Astrocyte (in vitro differentiated cells and primary cell): ENCODE results near the gene FRMD5. TPM values are rescaled to one million over a fixed set of nuclear protein-coding genes. Genes with fewer than 3 reads are reported as not detected.
"Not testable (repeated sequence)": the region's sequence is repeated elsewhere in the genome, so short reads cannot be mapped to it uniquely, and the experiment has no call there.

Source experiments
- DNase-seq: peaks from one replicate; pipeline ENCODE4 v3.0.0-alpha.2; 2010; ENCODE audit warnings: low read depth
- FAIRE-seq: peaks from 2 replicates; lab custom pipeline; 2011; peaks lifted over from hg19 to GRCh38; lab: Jason Lieb, UNC
- H2AFZ ChIP-seq: 2 replicates; pipeline ENCODE4 v1.6.0; 2012; ENCODE audit warnings: low read depth, low read length, inconsistent platforms
- H3K27ac ChIP-seq: 2 replicates; pipeline ENCODE4 v1.5.1; 2011; ENCODE audit warnings: low read depth, low read length, inconsistent platforms
- H3K27me3 ChIP-seq: 2 replicates; pipeline ENCODE4 v1.6.0; 2011; ENCODE audit warnings: low read length, inconsistent platforms; ENCODE audit not compliant: insufficient read depth
- H3K36me3 ChIP-seq: 2 replicates; pipeline ENCODE4 v1.5.1; 2011; ENCODE audit warnings: low read length, inconsistent platforms; ENCODE audit not compliant: insufficient read depth
- H3K4me1 ChIP-seq: 2 replicates; pipeline ENCODE4 v1.5.1; 2011; ENCODE audit warnings: low read length, inconsistent platforms; ENCODE audit not compliant: insufficient read depth
- H3K4me2 ChIP-seq: 2 replicates; pipeline ENCODE4 v1.6.0; 2012; ENCODE audit warnings: low read length, inconsistent platforms
- H3K4me3 ChIP-seq: 2 replicates; pipeline ENCODE4 v1.5.1; 2011; ENCODE audit warnings: low read depth, mild to moderate bottlenecking, low read length, inconsistent platforms; ENCODE audit not compliant: insufficient read depth
- H3K79me2 ChIP-seq: 2 replicates; pipeline ENCODE4 v1.6.0; 2012; ENCODE audit warnings: mild to moderate bottlenecking, low read length, inconsistent platforms; ENCODE audit not compliant: insufficient read depth
- H3K9ac ChIP-seq: 2 replicates; pipeline ENCODE4 v1.6.0; 2012; ENCODE audit warnings: mild to moderate bottlenecking, low read length, inconsistent platforms
- H3K9me3 ChIP-seq: 2 replicates; pipeline ENCODE4 v1.5.1; 2012; ENCODE audit warnings: low read depth, mild to moderate bottlenecking, low read length, inconsistent platforms; ENCODE audit not compliant: insufficient read depth
- H4K20me1 ChIP-seq: 2 replicates; pipeline ENCODE4 v1.6.0; 2012; ENCODE audit warnings: low read length, inconsistent platforms; ENCODE audit not compliant: insufficient read depth
- H3K27ac Mint-ChIP-seq: one replicate; pipeline ENCODE4 v1.8.0; 2021; ENCODE audit warnings: mild to moderate bottlenecking, mixed read lengths; ENCODE audit not compliant: unreplicated experiment
- H3K27me3 Mint-ChIP-seq: one replicate; pipeline ENCODE4 v1.8.0; 2021; ENCODE audit warnings: low read depth, mixed read lengths; ENCODE audit not compliant: unreplicated experiment
- H3K36me3 Mint-ChIP-seq: one replicate; pipeline ENCODE4 v1.8.0; 2021; ENCODE audit warnings: low read depth, mixed read lengths; ENCODE audit not compliant: unreplicated experiment
- H3K4me1 Mint-ChIP-seq: one replicate; pipeline ENCODE4 v1.8.0; 2021; ENCODE audit warnings: low read depth, mixed read lengths; ENCODE audit not compliant: unreplicated experiment
- H3K4me3 Mint-ChIP-seq: one replicate; pipeline ENCODE4 v1.8.0; 2021; ENCODE audit warnings: mild to moderate bottlenecking, moderate library complexity, mixed read lengths; ENCODE audit not compliant: unreplicated experiment
- H3K9me3 Mint-ChIP-seq: one replicate; pipeline ENCODE4 v1.8.0; 2021; ENCODE audit warnings: mild to moderate bottlenecking, mixed read lengths; ENCODE audit not compliant: unreplicated experiment
- EZH2 ChIP-seq: IDR thresholded peaks from 2 replicates; pipeline ENCODE4 v1.6.1; 2012; ENCODE audit warnings: mild to moderate bottlenecking, low read length, inconsistent platforms; ENCODE audit not compliant: insufficient read depth
- total RNA-seq: library from RNA; stranded (reverse); gene quantifications from 2 replicates; pipeline ENCODE4 v1.2.1, GENCODE V29; 2021
- TF ChIP-seq, protein P1 (sequence below): IDR thresholded peaks from 2 replicates; pipeline ENCODE4 v1.5.1; 2011; ENCODE audit warnings: low read depth, mild to moderate bottlenecking, inconsistent platforms, low read length, moderate library complexity; ENCODE audit not compliant: insufficient read depth

Gene FRMD5
- total RNA-seq, 1 donor from 2014 or later = 19.6 TPM

DNA sequence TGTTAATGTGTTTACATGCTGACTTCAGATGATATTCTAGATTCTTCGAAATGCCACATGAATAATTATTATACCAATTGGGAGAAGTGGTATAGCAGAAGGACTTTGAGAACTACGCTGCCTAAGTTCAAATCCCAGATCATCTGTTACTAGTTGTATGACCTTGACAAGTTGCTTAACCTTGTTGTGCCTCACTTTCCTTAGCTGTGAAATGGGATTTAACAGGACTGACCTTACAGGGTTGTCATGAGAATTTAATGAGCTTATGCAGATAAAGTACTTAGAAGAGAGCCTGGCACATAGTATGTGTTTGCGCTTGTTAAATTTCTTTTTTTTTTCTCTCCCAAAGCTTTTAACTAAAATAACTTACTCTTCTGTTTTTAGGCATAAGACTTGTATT is 343.8 kb downstream of the FRMD5 start:
- Mint-ChIP-seq H3K4me1 (no peaks in the 10 kb centered on the region), H3K9me3 (peaks cover 2% of the 10 kb centered on the region), H3K27ac (no peak overlapping the region), H3K4me3 (no peak overlapping the region), H3K27me3 (no peaks in the 10 kb centered on the region), H3K36me3 (no peaks in the 10 kb centered on the region)
- no peak overlapping the region for H3K9ac ChIP-seq
- FAIRE-seq = no peak
- no peak overlapping the region for H3K4me2 ChIP-seq
- H3K4me3 ChIP-seq = no peak overlapping the region
- no peaks in the 10 kb centered on the region for H3K9me3 ChIP-seq
- no peaks in the 10 kb centered on the region for H3K27me3 ChIP-seq
- no peak overlapping the region for H2AFZ ChIP-seq
- no peaks in the 10 kb centered on the region for H4K20me1 ChIP-seq
- H3K79me2 ChIP-seq = no peaks in the 10 kb centered on the region
- H3K4me1 ChIP-seq = no peaks in the 10 kb centered on the region
- H3K36me3 ChIP-seq = peaks cover 8% of the 10 kb centered on the region
- no peak overlapping the region for H3K27ac ChIP-seq
- TF ChIP-seq EZH2 = no peak
- TF ChIP-seq, protein P1, sequence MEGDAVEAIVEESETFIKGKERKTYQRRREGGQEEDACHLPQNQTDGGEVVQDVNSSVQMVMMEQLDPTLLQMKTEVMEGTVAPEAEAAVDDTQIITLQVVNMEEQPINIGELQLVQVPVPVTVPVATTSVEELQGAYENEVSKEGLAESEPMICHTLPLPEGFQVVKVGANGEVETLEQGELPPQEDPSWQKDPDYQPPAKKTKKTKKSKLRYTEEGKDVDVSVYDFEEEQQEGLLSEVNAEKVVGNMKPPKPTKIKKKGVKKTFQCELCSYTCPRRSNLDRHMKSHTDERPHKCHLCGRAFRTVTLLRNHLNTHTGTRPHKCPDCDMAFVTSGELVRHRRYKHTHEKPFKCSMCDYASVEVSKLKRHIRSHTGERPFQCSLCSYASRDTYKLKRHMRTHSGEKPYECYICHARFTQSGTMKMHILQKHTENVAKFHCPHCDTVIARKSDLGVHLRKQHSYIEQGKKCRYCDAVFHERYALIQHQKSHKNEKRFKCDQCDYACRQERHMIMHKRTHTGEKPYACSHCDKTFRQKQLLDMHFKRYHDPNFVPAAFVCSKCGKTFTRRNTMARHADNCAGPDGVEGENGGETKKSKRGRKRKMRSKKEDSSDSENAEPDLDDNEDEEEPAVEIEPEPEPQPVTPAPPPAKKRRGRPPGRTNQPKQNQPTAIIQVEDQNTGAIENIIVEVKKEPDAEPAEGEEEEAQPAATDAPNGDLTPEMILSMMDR = no peak
- DNase-seq = no peak

DNA sequence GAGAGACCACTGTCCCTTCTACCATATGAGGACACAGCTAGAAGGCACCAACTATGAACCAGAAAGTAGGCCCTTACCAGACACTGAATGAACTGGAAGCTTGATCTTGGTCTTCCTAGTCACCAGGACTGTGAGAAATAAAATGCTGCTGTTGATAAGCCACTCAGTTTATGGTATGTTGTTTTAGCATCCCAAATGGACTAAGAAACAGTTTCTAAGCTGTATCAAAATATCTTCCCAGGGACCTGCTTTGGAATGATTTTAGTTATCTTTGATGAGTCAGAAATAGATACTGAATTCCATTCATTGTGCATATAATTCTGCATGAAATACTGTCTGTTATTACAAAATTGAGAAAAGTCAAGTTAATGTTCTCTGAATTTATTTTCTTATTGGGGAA is 349.6 kb downstream of the FRMD5 start:
- Mint-ChIP-seq H3K4me1 (no peaks in the 10 kb centered on the region), H3K36me3 (no peaks in the 10 kb centered on the region), H3K4me3 (no peak overlapping the region), H3K27me3 (no peaks in the 10 kb centered on the region), H3K27ac (no peak overlapping the region), H3K9me3 (no peaks in the 10 kb centered on the region)
- Histone ChIP-seq H3K9me3 (no peaks in the 10 kb centered on the region), H3K27ac (no peak overlapping the region), H4K20me1 (no peaks in the 10 kb centered on the region), H3K36me3 (peaks cover 16% of the 10 kb centered on the region), H3K4me3 (no peak overlapping the region), H3K79me2 (no peaks in the 10 kb centered on the region), H3K9ac (no peak overlapping the region), H3K27me3 (no peaks in the 10 kb centered on the region), H3K4me1 (no peaks in the 10 kb centered on the region), H3K4me2 (no peak overlapping the region), H2AFZ (no peak overlapping the region)
- peak; percentile 3 for DNase-seq
- TF ChIP-seq, protein P1 = no peak
- TF ChIP-seq EZH2 = no peak
- FAIRE-seq = no peak

DNA sequence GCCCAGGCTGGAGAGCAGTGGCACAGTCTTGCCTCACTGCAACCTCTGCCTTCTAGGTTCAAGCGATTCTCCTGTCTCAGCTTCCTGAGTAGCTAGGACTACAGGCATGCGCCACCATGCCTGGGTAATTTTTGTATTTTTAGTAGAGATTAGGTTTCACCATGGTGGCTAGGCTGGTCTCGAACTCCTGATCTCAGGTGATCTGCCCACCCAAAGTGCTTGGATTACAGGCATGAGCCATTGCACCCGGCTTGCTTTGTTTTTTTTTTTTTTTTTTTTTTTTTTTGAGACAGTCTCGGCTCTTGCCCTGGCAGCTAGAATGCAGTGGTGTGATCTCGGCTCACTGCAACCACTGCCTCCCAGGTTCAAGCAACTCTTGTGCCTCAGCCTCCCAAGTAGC is 362.6 kb downstream of the FRMD5 start:
- H3K9me3 ChIP-seq, H3K79me2 ChIP-seq, H3K9ac ChIP-seq, H2AFZ ChIP-seq, H3K4me2 ChIP-seq, H3K27me3 Mint-ChIP-seq, H3K36me3 Mint-ChIP-seq, H3K27ac Mint-ChIP-seq, H3K9me3 Mint-ChIP-seq, FAIRE-seq, H3K4me3 Mint-ChIP-seq, DNase-seq, H3K4me3 ChIP-seq, H3K4me1 ChIP-seq, H4K20me1 ChIP-seq, H3K27ac ChIP-seq, H3K36me3 ChIP-seq, H3K4me1 Mint-ChIP-seq, H3K27me3 ChIP-seq: not testable (repeated sequence)

DNA sequence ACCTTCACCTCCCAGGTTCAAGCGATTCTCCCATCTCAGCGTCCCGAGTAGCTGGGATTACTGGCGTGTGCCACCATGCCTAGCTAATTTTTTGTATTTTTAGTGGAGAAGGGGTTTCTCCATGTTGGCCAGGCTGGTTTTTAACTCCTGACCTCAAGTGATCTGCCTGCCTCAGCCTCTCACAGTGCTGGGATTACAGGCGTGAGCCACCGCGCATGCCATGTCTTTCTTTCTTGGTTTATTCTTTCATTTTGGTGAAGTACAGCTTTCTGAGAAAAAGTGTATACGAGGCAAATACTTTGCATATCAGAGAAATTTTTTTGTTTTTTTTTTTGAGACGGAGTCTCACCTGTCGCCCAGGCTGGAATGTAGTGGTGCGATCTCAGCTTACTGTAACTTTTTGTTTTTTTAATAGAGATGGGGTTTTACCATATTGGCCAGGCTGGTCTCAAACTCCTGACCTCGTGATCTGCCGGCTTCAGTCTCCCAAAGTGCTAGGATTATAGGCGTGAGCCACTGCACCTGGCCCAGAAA is 363.5 kb downstream of the FRMD5 start:
- H3K4me3 ChIP-seq, H3K9me3 Mint-ChIP-seq, H3K4me2 ChIP-seq, H3K27me3 ChIP-seq, H3K4me1 ChIP-seq, H3K4me1 Mint-ChIP-seq, H3K79me2 ChIP-seq, H3K27ac Mint-ChIP-seq, DNase-seq, FAIRE-seq, H2AFZ ChIP-seq, H3K36me3 ChIP-seq, H3K9me3 ChIP-seq, H3K9ac ChIP-seq, H3K27me3 Mint-ChIP-seq, H3K27ac ChIP-seq, H4K20me1 ChIP-seq, H3K4me3 Mint-ChIP-seq, H3K36me3 Mint-ChIP-seq: not testable (repeated sequence)

DNA sequence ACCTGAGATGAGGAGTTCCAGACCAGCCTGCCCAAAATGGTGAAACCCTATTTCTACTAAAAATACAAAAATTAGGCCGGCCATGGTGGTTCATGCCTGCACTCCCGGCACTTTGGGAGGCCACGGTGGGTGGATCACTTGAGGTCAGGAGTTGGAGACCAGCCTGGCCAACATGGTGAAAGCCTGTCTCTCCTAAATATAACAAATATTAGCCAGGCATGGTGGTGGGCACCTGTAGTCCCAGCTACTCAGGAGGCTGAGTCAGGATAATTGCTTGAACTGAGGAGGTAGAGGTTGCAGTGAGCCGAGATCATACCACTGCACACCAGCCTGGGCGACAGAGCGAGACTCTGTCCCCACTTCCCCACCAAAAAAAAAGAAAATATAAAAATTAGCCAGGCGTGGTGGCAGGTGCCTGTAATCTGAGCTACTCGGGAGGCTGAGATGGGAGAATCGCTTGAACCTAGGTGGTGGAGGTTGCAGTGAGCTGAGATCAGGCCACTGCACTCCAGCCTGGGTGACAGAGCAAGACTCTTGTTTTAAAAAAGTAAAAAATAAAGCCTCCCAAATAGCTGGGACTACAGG is 364.3 kb downstream of the FRMD5 start:
- not testable (repeated sequence) for FAIRE-seq, H3K27me3 ChIP-seq, H3K9ac ChIP-seq, H2AFZ ChIP-seq, H3K4me2 ChIP-seq, H3K79me2 ChIP-seq, H3K9me3 ChIP-seq, H3K4me1 ChIP-seq, DNase-seq, H3K4me3 Mint-ChIP-seq, H3K9me3 Mint-ChIP-seq, H4K20me1 ChIP-seq, H3K27ac Mint-ChIP-seq, H3K27me3 Mint-ChIP-seq, H3K36me3 ChIP-seq, H3K4me1 Mint-ChIP-seq, H3K27ac ChIP-seq, H3K36me3 Mint-ChIP-seq, H3K4me3 ChIP-seq
